Measurements from ENCODE around the gene STARD8. TPM values are rescaled to one million over a fixed set of nuclear protein-coding genes. Genes with fewer than 3 reads are reported as not detected.

STARD8 gene
- total RNA-seq, 6 experiments from 2014 or later = 1.9 to 3.6 (median 3.0) TPM

GRCh38 chrX:68725756-68726365 is 78.4 kb downstream of the STARD8 start:
- Mint-ChIP-seq H3K36me3 (ENCODE audit: low read depth) (no peaks in the 10 kb centered on the region), H3K27ac (no peak overlapping the region), H3K4me3 (no peak overlapping the region), H3K27me3 (ENCODE audit: insufficient read depth) (no peaks in the 10 kb centered on the region; the same call in 1 of the 2 replicates), H3K4me1 (ENCODE audit: low read depth) (no peaks in the 10 kb centered on the region), H3K9me3 (no peaks in the 10 kb centered on the region)
- TF ChIP-seq, protein P1, sequence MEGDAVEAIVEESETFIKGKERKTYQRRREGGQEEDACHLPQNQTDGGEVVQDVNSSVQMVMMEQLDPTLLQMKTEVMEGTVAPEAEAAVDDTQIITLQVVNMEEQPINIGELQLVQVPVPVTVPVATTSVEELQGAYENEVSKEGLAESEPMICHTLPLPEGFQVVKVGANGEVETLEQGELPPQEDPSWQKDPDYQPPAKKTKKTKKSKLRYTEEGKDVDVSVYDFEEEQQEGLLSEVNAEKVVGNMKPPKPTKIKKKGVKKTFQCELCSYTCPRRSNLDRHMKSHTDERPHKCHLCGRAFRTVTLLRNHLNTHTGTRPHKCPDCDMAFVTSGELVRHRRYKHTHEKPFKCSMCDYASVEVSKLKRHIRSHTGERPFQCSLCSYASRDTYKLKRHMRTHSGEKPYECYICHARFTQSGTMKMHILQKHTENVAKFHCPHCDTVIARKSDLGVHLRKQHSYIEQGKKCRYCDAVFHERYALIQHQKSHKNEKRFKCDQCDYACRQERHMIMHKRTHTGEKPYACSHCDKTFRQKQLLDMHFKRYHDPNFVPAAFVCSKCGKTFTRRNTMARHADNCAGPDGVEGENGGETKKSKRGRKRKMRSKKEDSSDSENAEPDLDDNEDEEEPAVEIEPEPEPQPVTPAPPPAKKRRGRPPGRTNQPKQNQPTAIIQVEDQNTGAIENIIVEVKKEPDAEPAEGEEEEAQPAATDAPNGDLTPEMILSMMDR (IDR thresholded peaks at IDR 0.05) = no peak
- no peak for DNase-seq

DNA sequence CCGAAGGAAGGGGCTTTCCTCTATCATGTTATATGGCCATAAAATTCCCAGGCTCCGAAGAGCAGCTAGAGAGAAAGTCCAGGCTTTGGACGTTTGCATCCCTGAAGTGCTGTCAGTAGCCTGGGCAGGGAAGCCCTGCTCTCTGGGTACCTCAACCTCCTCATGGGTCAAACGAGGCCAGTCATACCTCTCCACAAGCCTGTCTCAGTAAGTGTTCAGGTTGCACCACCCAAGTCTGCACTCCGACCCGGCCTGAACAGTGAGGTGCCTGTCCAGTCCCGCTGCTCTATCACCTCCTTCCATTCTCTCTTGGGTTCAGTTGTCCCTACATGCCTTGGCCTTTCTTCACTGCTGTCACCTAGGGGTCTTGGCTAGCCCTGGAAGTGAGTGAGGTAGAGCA is 78.9 kb downstream of the STARD8 start:
- no peaks in the 10 kb centered on the region for H3K36me3 Mint-ChIP-seq (ENCODE audit: low read depth)
- no peak overlapping the region for H3K4me3 Mint-ChIP-seq
- no peaks in the 10 kb centered on the region for H3K9me3 Mint-ChIP-seq
- no peaks in the 10 kb centered on the region; the same call in 1 of the 2 replicates for H3K27me3 Mint-ChIP-seq (ENCODE audit: insufficient read depth)
- TF ChIP-seq, protein P1 (IDR thresholded peaks at IDR 0.05) = no peak
- no peaks in the 10 kb centered on the region for H3K4me1 Mint-ChIP-seq (ENCODE audit: low read depth)
- no peak for DNase-seq
- H3K27ac Mint-ChIP-seq = no peak overlapping the region

DNA sequence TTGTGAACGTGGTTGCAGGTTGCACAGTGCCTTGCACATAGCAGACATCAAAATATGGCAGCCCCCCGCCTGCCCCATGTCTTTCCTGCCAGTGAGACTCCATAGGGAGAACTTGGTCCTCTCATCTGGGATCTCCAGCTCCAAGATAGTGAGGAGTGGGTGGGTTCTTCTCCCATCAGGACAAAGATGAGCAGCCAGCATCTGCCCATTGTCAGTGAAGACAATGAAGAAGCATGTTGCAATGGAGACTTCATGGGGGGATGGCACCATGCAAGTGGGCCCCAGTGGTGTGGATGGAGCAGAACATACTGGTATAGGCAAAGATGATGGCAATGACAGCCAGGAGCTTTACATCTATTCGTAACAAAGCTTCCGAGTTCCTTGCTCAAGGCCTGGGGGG is 80.2 kb downstream of the STARD8 start:
- no peak overlapping the region for H3K4me3 Mint-ChIP-seq
- TF ChIP-seq, protein P1 (IDR thresholded peaks at IDR 0.05) = no peak
- DNase-seq = no peak
- H3K27me3 Mint-ChIP-seq (ENCODE audit: insufficient read depth) = no peaks in the 10 kb centered on the region; the same call in 1 of the 2 replicates
- H3K4me1 Mint-ChIP-seq (ENCODE audit: low read depth) = no peaks in the 10 kb centered on the region
- no peaks in the 10 kb centered on the region for H3K36me3 Mint-ChIP-seq (ENCODE audit: low read depth)
- no peaks in the 10 kb centered on the region for H3K9me3 Mint-ChIP-seq
- no peak overlapping the region for H3K27ac Mint-ChIP-seq

GRCh38 chrX:68728186-68728585 is 80.7 kb downstream of the STARD8 start:
- Mint-ChIP-seq H3K27me3 (ENCODE audit: insufficient read depth) (no peaks in the 10 kb centered on the region; the same call in none of the 2 replicates), H3K4me3 (no peak overlapping the region), H3K4me1 (ENCODE audit: low read depth) (no peaks in the 10 kb centered on the region), H3K27ac (no peak overlapping the region), H3K36me3 (ENCODE audit: low read depth) (no peaks in the 10 kb centered on the region), H3K9me3 (no peaks in the 10 kb centered on the region)
- no peak for DNase-seq
- TF ChIP-seq, protein P1 (IDR thresholded peaks at IDR 0.05) = no peak

- H3K27ac Mint-ChIP-seq = no peak overlapping the region
- no peak for DNase-seq
- H3K9me3 Mint-ChIP-seq = no peaks in the 10 kb centered on the region
- H3K27me3 Mint-ChIP-seq (ENCODE audit: insufficient read depth) = no peaks in the 10 kb centered on the region; the same call in none of the 2 replicates
- TF ChIP-seq, protein P1 (IDR thresholded peaks at IDR 0.05) = no peak
- H3K36me3 Mint-ChIP-seq (ENCODE audit: low read depth) = no peaks in the 10 kb centered on the region
- H3K4me3 Mint-ChIP-seq = no peak overlapping the region
- no peaks in the 10 kb centered on the region for H3K4me1 Mint-ChIP-seq (ENCODE audit: low read depth)
Observed at GRCh38 chrX:68731254-68731653, 83.8 kb downstream of the STARD8 start.

Data from HFFc6 (cell line).